ENCODE measurements around the gene CD300LF. TPM values are rescaled to one million over a fixed set of nuclear protein-coding genes. Genes with fewer than 3 reads are reported as not detected.

CD300LF gene
- total RNA-seq, 2 donors from 2014 or later, result 1.0 to 1.1 TPM

DNA sequence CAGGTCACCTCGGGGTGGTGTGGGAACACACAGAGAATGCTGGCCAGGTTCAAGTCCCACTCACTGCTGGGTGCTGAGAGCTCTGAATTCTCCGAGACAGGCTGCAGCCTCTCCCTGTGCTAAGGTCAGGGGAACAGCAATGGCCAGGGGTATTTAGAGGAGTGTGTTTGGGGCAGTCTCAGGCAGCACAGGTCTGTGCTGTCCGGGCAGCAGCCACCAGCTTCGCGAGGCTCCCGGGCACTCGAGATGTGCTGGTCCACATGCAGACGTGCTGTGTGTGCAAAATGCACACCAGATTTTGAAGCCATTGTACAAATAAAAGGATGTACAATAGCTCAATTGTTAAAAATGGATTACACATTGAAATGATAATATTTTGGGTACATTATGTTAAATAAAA lies 42.8 kb upstream of the CD300LF start:
- intact Hi-C loops (cut with DNase I), result no loop called here
- H3K36me3 ChIP-seq, result no peaks in the 10 kb centered on the region
- H3K27me3 ChIP-seq, result no peaks in the 10 kb centered on the region
- TF ChIP-seq, protein P1, sequence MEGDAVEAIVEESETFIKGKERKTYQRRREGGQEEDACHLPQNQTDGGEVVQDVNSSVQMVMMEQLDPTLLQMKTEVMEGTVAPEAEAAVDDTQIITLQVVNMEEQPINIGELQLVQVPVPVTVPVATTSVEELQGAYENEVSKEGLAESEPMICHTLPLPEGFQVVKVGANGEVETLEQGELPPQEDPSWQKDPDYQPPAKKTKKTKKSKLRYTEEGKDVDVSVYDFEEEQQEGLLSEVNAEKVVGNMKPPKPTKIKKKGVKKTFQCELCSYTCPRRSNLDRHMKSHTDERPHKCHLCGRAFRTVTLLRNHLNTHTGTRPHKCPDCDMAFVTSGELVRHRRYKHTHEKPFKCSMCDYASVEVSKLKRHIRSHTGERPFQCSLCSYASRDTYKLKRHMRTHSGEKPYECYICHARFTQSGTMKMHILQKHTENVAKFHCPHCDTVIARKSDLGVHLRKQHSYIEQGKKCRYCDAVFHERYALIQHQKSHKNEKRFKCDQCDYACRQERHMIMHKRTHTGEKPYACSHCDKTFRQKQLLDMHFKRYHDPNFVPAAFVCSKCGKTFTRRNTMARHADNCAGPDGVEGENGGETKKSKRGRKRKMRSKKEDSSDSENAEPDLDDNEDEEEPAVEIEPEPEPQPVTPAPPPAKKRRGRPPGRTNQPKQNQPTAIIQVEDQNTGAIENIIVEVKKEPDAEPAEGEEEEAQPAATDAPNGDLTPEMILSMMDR (IDR thresholded peaks at IDR 0.05), result no peak
- H3K4me1 ChIP-seq, result peaks cover 46% of the 10 kb centered on the region
- no peak overlapping the region for H3K27ac ChIP-seq
- no peaks in the 10 kb centered on the region for H3K9me3 ChIP-seq
- H3K9ac ChIP-seq (ENCODE audit: low read depth in 2 of 2, low read length in 2 of 2), result no peak overlapping the region
- no peak for DNase-seq
- H3K4me3 ChIP-seq, result no peak overlapping the region

DNA sequence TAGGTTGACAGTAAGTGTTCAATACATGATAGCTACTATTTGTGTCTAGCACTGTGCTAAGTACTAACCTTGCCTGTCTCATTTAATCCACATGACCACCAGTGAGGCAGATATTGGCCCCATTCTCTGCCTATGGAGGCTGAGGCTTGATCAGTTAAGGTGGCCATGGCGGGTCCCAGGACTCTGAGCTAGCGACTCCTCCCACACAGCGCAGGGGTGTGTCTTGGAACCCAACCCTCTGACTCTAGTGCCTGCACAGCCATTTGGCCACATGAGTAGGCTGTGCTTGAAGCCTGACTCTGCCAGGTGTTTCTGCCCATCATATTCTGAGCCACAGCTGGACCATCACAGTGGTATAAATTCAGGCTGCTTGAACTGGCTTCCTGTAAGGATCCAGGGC lies 42.1 kb upstream of the CD300LF start:
- Histone ChIP-seq H3K27ac (no peak overlapping the region), H3K4me1 (peaks cover 43% of the 10 kb centered on the region), H3K9ac (ENCODE audit: low read depth in 2 of 2, low read length in 2 of 2) (no peak overlapping the region), H3K36me3 (no peaks in the 10 kb centered on the region), H3K9me3 (no peaks in the 10 kb centered on the region), H3K27me3 (no peaks in the 10 kb centered on the region), H3K4me3 (no peak overlapping the region)
- TF ChIP-seq, protein P1 (IDR thresholded peaks at IDR 0.05), result no peak
- no peak for DNase-seq
- intact Hi-C loops (cut with DNase I), result no loop called here

DNA sequence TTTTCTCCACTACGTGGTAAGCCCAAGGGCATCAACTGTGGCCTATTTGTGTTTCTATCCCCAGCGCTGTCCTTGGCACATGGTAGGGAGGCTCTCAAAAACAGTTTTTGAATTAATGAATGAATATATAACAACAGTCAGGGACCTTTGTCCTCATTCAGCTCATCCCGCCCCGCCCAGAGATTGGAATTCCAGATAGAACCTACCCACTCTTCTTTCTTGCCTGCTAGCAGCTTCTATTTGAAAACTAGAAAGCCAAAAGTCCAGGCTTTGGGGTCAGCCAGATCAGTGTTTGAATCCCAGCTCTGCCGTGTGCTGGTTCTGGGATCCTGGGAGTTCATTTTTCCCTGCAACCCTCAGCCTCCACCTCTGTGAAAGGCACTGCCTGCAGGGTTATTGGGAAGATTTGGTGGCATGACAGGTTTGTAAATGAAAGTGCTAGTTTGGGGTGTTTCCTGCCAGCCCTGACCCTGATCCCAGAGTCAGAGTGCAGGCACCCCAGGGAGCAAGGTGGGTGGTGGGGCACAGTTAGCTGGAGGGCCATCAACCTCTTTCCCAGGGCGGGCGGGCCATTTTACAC lies 40.2 kb upstream of the CD300LF start:
- H3K27ac ChIP-seq, result no peak overlapping the region
- no peak for DNase-seq
- H3K27me3 ChIP-seq, result no peaks in the 10 kb centered on the region
- H3K36me3 ChIP-seq, result no peaks in the 10 kb centered on the region
- no peak overlapping the region for H3K4me3 ChIP-seq
- intact Hi-C loops (cut with DNase I), result no loop called here
- H3K9me3 ChIP-seq, result no peaks in the 10 kb centered on the region
- H3K9ac ChIP-seq (ENCODE audit: low read depth in 2 of 2, low read length in 2 of 2), result peak overlapping the region in 1 of 2 donors; percentile 15
- peaks cover 26% of the 10 kb centered on the region for H3K4me1 ChIP-seq
- TF ChIP-seq, protein P1 (IDR thresholded peaks at IDR 0.05), result no peak

DNA sequence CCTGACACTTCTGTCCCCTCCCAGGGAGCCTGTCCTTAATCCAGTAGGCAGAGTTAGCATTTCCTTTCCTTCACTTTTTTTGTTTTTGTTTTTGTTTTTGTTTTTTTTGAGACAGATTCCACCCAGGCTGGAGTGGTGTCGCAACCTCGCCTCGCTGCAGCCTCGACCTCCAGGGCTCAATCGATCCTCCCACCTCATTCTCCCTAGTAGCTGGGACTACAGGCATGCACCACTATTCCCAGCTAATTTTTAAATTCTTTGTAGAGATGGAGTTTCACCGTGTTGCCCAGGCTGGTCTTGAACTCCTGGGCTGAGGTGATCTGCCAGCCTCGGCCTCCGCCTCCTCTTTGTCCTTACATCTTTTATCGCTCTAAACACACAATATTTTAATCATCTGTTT lies 39.7 kb upstream of the CD300LF start:
- Histone ChIP-seq H3K36me3 (no peaks in the 10 kb centered on the region), H3K27ac (no peak overlapping the region), H3K27me3 (no peaks in the 10 kb centered on the region), H3K9ac (ENCODE audit: low read depth in 2 of 2, low read length in 2 of 2) (peak overlapping the region in 1 of 2 donors; percentile 15), H3K4me1 (peaks cover 21% of the 10 kb centered on the region), H3K9me3 (no peaks in the 10 kb centered on the region), H3K4me3 (no peak overlapping the region)
- TF ChIP-seq, protein P1 (IDR thresholded peaks at IDR 0.05), result no peak
- intact Hi-C loops (cut with DNase I), result no loop called here
- DNase-seq, result no peak

DNA sequence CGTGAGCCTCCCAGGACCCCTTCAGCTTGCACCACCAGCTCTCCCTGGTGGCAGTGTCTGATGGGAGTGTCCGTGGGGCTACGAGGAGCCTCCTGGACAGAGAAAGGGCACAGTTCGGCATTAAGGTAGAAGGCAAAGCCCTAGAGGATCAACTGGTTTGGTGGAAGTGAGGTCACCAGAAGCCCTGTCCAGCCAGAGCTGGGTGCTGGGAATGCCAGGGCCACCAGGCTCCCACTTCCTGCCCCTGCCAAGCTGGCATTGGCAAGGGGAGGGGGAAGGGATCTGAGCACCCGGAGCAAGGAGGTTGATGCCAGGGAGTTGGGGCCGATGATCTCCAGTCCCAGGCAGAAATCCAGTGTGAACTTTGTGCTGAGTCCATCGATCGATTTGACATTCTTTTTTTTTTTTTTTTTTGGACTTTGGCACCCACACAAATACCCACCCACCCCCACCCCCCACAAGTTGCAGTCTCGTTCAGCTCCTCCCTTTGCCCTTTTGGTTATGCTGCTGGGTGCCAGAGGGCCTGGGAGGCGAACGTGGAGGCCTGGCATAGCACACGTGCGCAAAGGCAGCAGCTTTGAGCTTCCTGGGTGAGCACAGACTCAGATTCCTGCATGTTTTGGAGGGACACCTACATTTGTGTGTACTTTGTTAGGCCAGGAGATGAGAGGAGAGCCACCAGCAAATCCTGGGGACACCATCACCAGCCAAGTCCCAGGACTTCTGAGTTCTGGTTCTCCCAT lies 37.8 kb upstream of the CD300LF start:
- H3K9ac ChIP-seq (ENCODE audit: low read depth in 2 of 2, low read length in 2 of 2), result peak overlapping the region; percentile 93 to 97
- peak overlapping the region; percentile 81 for H3K27ac ChIP-seq
- H3K9me3 ChIP-seq, result no peaks in the 10 kb centered on the region
- H3K4me3 ChIP-seq, result peak overlapping the region; percentile 85
- H3K36me3 ChIP-seq, result no peaks in the 10 kb centered on the region
- intact Hi-C loops (cut with DNase I), result no loop called here
- no peaks in the 10 kb centered on the region for H3K27me3 ChIP-seq
- TF ChIP-seq, protein P1 (IDR thresholded peaks at IDR 0.05), result no peak
- DNase-seq, result peak; percentile 64
- peaks cover 14% of the 10 kb centered on the region for H3K4me1 ChIP-seq
